ENCODE measurements around the gene GYS2.

DNA sequence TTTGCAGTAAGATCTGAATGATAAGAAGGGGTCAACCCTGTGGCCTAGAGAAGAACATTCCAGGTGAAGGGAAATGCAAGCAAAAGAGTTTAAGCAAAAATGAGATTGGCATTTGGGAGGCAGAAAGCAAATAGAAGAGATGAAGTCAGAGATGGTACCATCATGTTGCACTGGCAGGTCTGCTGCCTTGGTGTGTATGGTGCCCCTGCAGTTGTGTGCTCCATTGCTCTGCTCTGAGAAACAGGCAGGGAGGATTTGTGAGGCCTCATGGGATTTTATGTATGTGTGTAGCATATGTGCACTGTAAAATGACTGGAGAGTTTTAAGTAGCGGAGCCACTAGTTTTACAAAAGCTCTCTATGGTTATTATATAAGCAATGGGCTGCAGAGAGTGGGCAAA lies 46.4 kb upstream of the GYS2 start:
- TF ChIP-seq EZH2 (IDR thresholded peaks at IDR 0.05; ENCODE audit: insufficient read depth, poor library complexity, severe bottlenecking) = no peak
- no peak for TF ChIP-seq EZH2phosphoT487 (IDR thresholded peaks at IDR 0.05; ENCODE audit: insufficient read depth, low read depth)

Data from GM23248 (cell line).